Astrocyte (in vitro differentiated cells and primary cell): Measurements from ENCODE around the gene FEZF2.

Source experiments
- CTCF ChIP-seq: IDR thresholded peaks from 2 replicates; pipeline ENCODE4 v1.5.1; 2011; ENCODE audit warnings: low read depth, mild to moderate bottlenecking, inconsistent platforms, low read length, moderate library complexity; ENCODE audit not compliant: insufficient read depth
- EZH2 ChIP-seq: IDR thresholded peaks from 2 replicates; pipeline ENCODE4 v1.6.1; 2012; ENCODE audit warnings: mild to moderate bottlenecking, low read length, inconsistent platforms; ENCODE audit not compliant: insufficient read depth

DNA sequence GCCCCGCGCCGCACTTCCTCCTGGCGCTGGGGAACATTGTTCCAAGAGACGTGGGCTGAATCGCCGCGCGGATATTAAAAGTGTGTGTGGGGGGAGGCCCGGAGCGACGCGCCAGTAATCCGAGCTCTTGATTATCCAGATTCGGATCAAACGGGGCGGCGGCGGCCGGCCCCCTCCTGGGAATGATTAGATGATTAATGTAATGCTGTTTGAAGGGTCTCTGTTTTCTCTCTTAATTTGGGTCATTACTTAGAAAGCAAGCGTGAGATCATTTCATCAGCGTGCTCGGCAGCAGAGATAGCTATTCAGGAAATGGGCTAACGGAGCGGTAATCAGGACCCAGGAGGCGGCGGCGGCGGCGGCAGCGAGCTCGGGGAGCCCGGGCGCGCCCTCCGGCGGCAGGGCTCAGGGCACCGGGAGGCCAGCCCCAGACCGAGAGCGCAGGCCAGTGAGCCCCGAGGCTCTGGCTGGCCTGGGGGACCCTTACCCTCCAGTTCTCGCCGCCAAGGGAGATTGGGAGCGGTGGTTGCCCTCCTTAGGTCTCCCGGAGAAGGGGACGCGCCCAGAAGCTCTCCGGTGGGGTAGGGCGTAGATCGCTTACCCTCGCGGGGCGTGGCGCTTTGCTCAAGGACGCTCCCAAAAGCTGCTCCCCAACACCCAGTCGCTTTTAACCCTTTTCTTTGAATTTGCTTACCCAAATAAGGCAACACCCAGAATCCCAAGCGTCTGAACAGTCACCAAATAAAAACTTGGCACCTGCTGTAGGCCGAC, 4.5 kb downstream of the FEZF2 start:
- TF ChIP-seq CTCF = no peak
- peak; percentile 92 for TF ChIP-seq EZH2
